H9 (cell line): ENCODE results near the gene CHST2. TPM values are rescaled to one million over a fixed set of nuclear protein-coding genes. Genes with fewer than 3 reads are reported as not detected.

Experiments
- DNase-seq: peaks from one replicate; pipeline ENCODE4 v3.0.0-alpha.2; 2017
- H2AFZ ChIP-seq: one replicate; pipeline ENCODE4 v1.6.1; 2013; ENCODE audit warnings: mild to moderate bottlenecking, low read length, control low read depth, moderate library complexity
- H2AK5ac ChIP-seq: 2 replicates; pipeline ENCODE4 v1.6.1; 2013; ENCODE audit warnings: low read length, control low read depth, mixed read lengths; ENCODE audit not compliant: insufficient read length
- H2BK120ac ChIP-seq: one replicate; pipeline ENCODE4 v1.6.1; 2013; ENCODE audit warnings: low read depth, mild to moderate bottlenecking, low read length, control low read depth, inconsistent platforms; ENCODE audit not compliant: poor library complexity, severe bottlenecking
- H2BK12ac ChIP-seq: 2 replicates; pipeline ENCODE4 v1.6.1; 2013; ENCODE audit warnings: low read length, control low read depth, mixed read lengths, low read depth; ENCODE audit not compliant: insufficient read length
- H2BK15ac ChIP-seq: 2 replicates; pipeline ENCODE4 v1.6.1; 2013; ENCODE audit warnings: low read depth, low read length, control low read depth
- H2BK20ac ChIP-seq: one replicate; pipeline ENCODE4 v1.6.1; 2013; ENCODE audit warnings: low read depth, mild to moderate bottlenecking, low read length, control low read depth, inconsistent platforms; ENCODE audit not compliant: poor library complexity, severe bottlenecking
- H2BK5ac ChIP-seq: 2 replicates; pipeline ENCODE4 v1.6.1; 2013; ENCODE audit warnings: low read length, control low read depth, mixed read lengths; ENCODE audit not compliant: insufficient read length
- H3K14ac ChIP-seq: 2 replicates; pipeline ENCODE4 v1.6.1; 2013; ENCODE audit warnings: low read length, control low read depth; ENCODE audit not compliant: insufficient read depth
- H3K18ac ChIP-seq: 2 replicates; pipeline ENCODE4 v1.6.1; 2013; ENCODE audit warnings: low read depth, mild to moderate bottlenecking, mixed read lengths, low read length, control low read depth; ENCODE audit not compliant: insufficient read length
- H3K23ac ChIP-seq: 2 replicates; pipeline ENCODE4 v1.6.1; 2013; ENCODE audit warnings: low read length, control low read depth, mixed read lengths, low read depth; ENCODE audit not compliant: insufficient read length
- H3K23me2 ChIP-seq: 2 replicates; pipeline ENCODE4 v1.6.1; 2013; ENCODE audit warnings: low read depth, mild to moderate bottlenecking, mixed read lengths, low read length, control low read depth; ENCODE audit not compliant: insufficient read length, poor library complexity, severe bottlenecking
- H3K27ac ChIP-seq: 2 replicates; pipeline ENCODE4 v1.5.1; 2013; ENCODE audit warnings: low read length, control low read depth, mixed read lengths, low read depth; ENCODE audit not compliant: insufficient read length
- H3K27me3 ChIP-seq: 2 replicates; pipeline ENCODE4 v1.6.1; 2013; ENCODE audit warnings: low read length, control low read depth, inconsistent platforms; ENCODE audit not compliant: insufficient read depth
- H3K4ac ChIP-seq: 2 replicates; pipeline ENCODE4 v1.6.1; 2013; ENCODE audit warnings: low read depth, mild to moderate bottlenecking, control low read depth, inconsistent platforms, low read length, moderate library complexity
- H3K4me1 ChIP-seq: 2 replicates; pipeline ENCODE4 v1.6.1; 2013; ENCODE audit warnings: low read length, control low read depth, inconsistent platforms; ENCODE audit not compliant: insufficient read depth
- H3K4me2 ChIP-seq: 2 replicates; pipeline ENCODE4 v1.6.1; 2013; ENCODE audit warnings: low read length, control low read depth, mixed read lengths; ENCODE audit not compliant: insufficient read length, insufficient read depth
- H3K56ac ChIP-seq: 2 replicates; pipeline ENCODE4 v1.6.1; 2013; ENCODE audit warnings: low read depth, mild to moderate bottlenecking, mixed read lengths, low read length, control low read depth; ENCODE audit not compliant: insufficient read length
- H3K79me1 ChIP-seq: 2 replicates; pipeline ENCODE4 v1.6.1; 2013; ENCODE audit warnings: low read depth, mild to moderate bottlenecking, moderate library complexity, low read length, control low read depth, inconsistent platforms; ENCODE audit not compliant: insufficient read depth, poor library complexity, severe bottlenecking
- H3K79me2 ChIP-seq: 2 replicates; pipeline ENCODE4 v1.6.1; 2013; ENCODE audit warnings: low read length, control low read depth, inconsistent platforms; ENCODE audit not compliant: insufficient read depth
- H3K9ac ChIP-seq: 2 replicates; pipeline ENCODE4 v1.6.1; 2013; ENCODE audit warnings: low read length, control low read depth, mixed read lengths; ENCODE audit not compliant: insufficient read length; ENCODE audit errors: extremely low read depth
- H3K9me3 ChIP-seq: one replicate; pipeline ENCODE4 v1.6.1; 2013; ENCODE audit warnings: low read depth, low read length, inconsistent platforms; ENCODE audit not compliant: control insufficient read depth
- H3T11ph ChIP-seq: one replicate; pipeline ENCODE4 v1.6.1; 2013; ENCODE audit warnings: mild to moderate bottlenecking, low read length, control low read depth, inconsistent platforms
- H4K20me1 ChIP-seq: one replicate; pipeline ENCODE4 v1.6.1; 2013; ENCODE audit not compliant: control insufficient read depth, insufficient read length, insufficient read depth
- H4K5ac ChIP-seq: 2 replicates; pipeline ENCODE4 v1.6.1; 2013; ENCODE audit warnings: low read depth, mild to moderate bottlenecking, mixed read lengths, low read length, control low read depth; ENCODE audit not compliant: insufficient read length
- H4K8ac ChIP-seq: replicated peaks from 2 replicates; pipeline ENCODE4 v1.6.1; 2013; ENCODE audit warnings: low read length, control low read depth, mixed read lengths, low read depth; ENCODE audit not compliant: insufficient read length
- H4K91ac ChIP-seq: 2 replicates; pipeline ENCODE4 v1.6.1; 2013; ENCODE audit warnings: low read depth, mild to moderate bottlenecking, moderate library complexity, mixed read lengths, low read length, control low read depth; ENCODE audit not compliant: insufficient read length
- H3K27ac Mint-ChIP-seq, 3 experiments: 2 replicates in 2 of 3; 3 replicates in 1 of 3; pipeline ENCODE4 v1.8.0; 2020 to 2021; ENCODE audit warnings: mixed read lengths in 3 of 3, mild to moderate bottlenecking in 1 of 3, moderate library complexity in 1 of 3
- H3K27me3 Mint-ChIP-seq: 2 replicates; pipeline ENCODE4 v1.8.0; 2021; ENCODE audit warnings: low read depth, mild to moderate bottlenecking, moderate library complexity, mixed read lengths
- H3K36me3 Mint-ChIP-seq, 3 experiments: 2 replicates in 2 of 3; 3 replicates in 1 of 3; pipeline ENCODE4 v1.8.0; 2020 to 2021; ENCODE audit warnings: low read depth in 3 of 3, mixed read lengths in 3 of 3; ENCODE audit not compliant: insufficient read depth in 1 of 3
- H3K4me1 Mint-ChIP-seq, 2 experiments: 2 replicates each; pipeline ENCODE4 v1.8.0; 2020; ENCODE audit warnings: mixed read lengths in 2 of 2
- H3K4me3 Mint-ChIP-seq, 2 experiments: 2 replicates in 1 of 2; 3 replicates in 1 of 2; pipeline ENCODE4 v1.8.0; 2020 to 2021; ENCODE audit warnings: mild to moderate bottlenecking in 2 of 2, mixed read lengths in 2 of 2, moderate library complexity in 1 of 2
- H3K9me3 Mint-ChIP-seq, 2 experiments: 2 replicates in 1 of 2; 3 replicates in 1 of 2; pipeline ENCODE4 v1.8.0; 2020; ENCODE audit warnings: mild to moderate bottlenecking in 2 of 2, mixed read lengths in 2 of 2, moderate library complexity in 1 of 2
- WGBS: extraction: QIAGEN DNeasy Blood & Tissue Kit; methylation state at CpG from one replicate; pipeline ENCODE4 v1.1.7; 2013; ENCODE audit warnings: missing lambda C conversion rate, low lambda C conversion rate, mixed read lengths; ENCODE audit not compliant: insufficient read length; ENCODE audit errors: extremely low coverage; 5-methylcytosine and 5-hydroxymethylcytosine counted together
- total RNA-seq: library from RNA; stranded (reverse); gene quantifications from 2 replicates; pipeline ENCODE4 v1.2.1, GENCODE V29; 2021
- TF ChIP-seq, protein P1 (sequence below): fragments of 200-600 bp; sonication (generic); conservative IDR thresholded peaks from 3 replicates; pipeline ENCODE4 v1.8.0; 2021; ENCODE audit warnings: antibody characterized with exemption, mild to moderate bottlenecking

Gene CHST2
- total RNA-seq, 1 experiment from 2014 or later: 5.8 TPM

GRCh38 chr3:143138953-143139352 lies 19.4 kb downstream of the CHST2 start:
- no peak overlapping the region for H4K8ac ChIP-seq
- no peaks in the 10 kb centered on the region for H3K27me3 Mint-ChIP-seq
- H4K91ac ChIP-seq: no peak overlapping the region
- no peak for DNase-seq
- H2BK15ac ChIP-seq: no peak overlapping the region
- H3K4me2 ChIP-seq: no peak overlapping the region
- no peak overlapping the region for H3K9ac ChIP-seq
- peak overlapping the region in 1 of 3 experiments; percentile 21; a peak in 1 of 7 replicates for H3K27ac Mint-ChIP-seq
- H3K4me3 Mint-ChIP-seq: no peak overlapping the region
- no peak overlapping the region for H2BK120ac ChIP-seq
- no peaks in the 10 kb centered on the region for H3K79me2 ChIP-seq
- H4K5ac ChIP-seq: no peak overlapping the region
- H3K27ac ChIP-seq: no peak overlapping the region
- no peak overlapping the region for H3T11ph ChIP-seq
- H2BK5ac ChIP-seq: no peak overlapping the region
- H3K18ac ChIP-seq: no peak overlapping the region
- H3K23me2 ChIP-seq: no peaks in the 10 kb centered on the region
- H3K4me1 Mint-ChIP-seq: peaks cover 12 to 21% of the 10 kb centered on the region in 2 experiments
- no peaks in the 10 kb centered on the region for H3K27me3 ChIP-seq
- H3K79me1 ChIP-seq: no peaks in the 10 kb centered on the region
- no peaks in the 10 kb centered on the region for H3K9me3 ChIP-seq
- H3K4ac ChIP-seq: no peak overlapping the region
- no CpG with 5 or more reads among the region's 3 CpGs for WGBS
- H2AK5ac ChIP-seq: no peak overlapping the region
- peaks cover 7% of the 10 kb centered on the region; the same call in 1 of the 2 replicates for H3K4me1 ChIP-seq
- TF ChIP-seq, protein P1, sequence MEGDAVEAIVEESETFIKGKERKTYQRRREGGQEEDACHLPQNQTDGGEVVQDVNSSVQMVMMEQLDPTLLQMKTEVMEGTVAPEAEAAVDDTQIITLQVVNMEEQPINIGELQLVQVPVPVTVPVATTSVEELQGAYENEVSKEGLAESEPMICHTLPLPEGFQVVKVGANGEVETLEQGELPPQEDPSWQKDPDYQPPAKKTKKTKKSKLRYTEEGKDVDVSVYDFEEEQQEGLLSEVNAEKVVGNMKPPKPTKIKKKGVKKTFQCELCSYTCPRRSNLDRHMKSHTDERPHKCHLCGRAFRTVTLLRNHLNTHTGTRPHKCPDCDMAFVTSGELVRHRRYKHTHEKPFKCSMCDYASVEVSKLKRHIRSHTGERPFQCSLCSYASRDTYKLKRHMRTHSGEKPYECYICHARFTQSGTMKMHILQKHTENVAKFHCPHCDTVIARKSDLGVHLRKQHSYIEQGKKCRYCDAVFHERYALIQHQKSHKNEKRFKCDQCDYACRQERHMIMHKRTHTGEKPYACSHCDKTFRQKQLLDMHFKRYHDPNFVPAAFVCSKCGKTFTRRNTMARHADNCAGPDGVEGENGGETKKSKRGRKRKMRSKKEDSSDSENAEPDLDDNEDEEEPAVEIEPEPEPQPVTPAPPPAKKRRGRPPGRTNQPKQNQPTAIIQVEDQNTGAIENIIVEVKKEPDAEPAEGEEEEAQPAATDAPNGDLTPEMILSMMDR: no peak
- no peak overlapping the region for H3K56ac ChIP-seq
- no peak overlapping the region for H2BK12ac ChIP-seq
- H2BK20ac ChIP-seq: no peak overlapping the region
- no peaks in the 10 kb centered on the region for H3K9me3 Mint-ChIP-seq
- H3K23ac ChIP-seq: no peak overlapping the region
- H3K36me3 Mint-ChIP-seq: no peaks in the 10 kb centered on the region; a peak in 1 of 7 replicates
- no peak overlapping the region for H3K14ac ChIP-seq
- H4K20me1 ChIP-seq: no peaks in the 10 kb centered on the region
- no peak overlapping the region for H2AFZ ChIP-seq
